Adrenal gland (tissue), 12 donors: ENCODE data around the gene ST6GALNAC4. TPM values are rescaled to one million over a fixed set of nuclear protein-coding genes. Genes with fewer than 3 reads are reported as not detected.

Experiments
- DNase-seq, 7 donors: peaks; one replicate each; pipeline ENCODE4 v3.0.0-alpha.2; 2019 to 2020
- H3K27ac ChIP-seq, 5 donors: fragments of 200-600 bp; sonication (generic) in 4 of 5; 1 replicate in 3 of 5; 2 replicates in 2 of 5; pipeline versions ENCODE4 v1.5.1 to v1.8.0; 2016 to 2020; ENCODE audit warnings: mild to moderate bottlenecking in 1 of 5
- H3K27me3 ChIP-seq: fragments of 200-600 bp; 2 replicates; pipeline ENCODE4 v1.8.0; 2021
- H3K36me3 ChIP-seq, 2 donors: fragments of 200-600 bp; replicated peaks in 1 of 2; 1 replicate in 1 of 2; 2 replicates in 1 of 2; pipeline versions ENCODE4 v1.5.1 to v1.8.0; 2018 to 2022
- H3K4me1 ChIP-seq, 2 donors: fragments of 200-600 bp; replicated peaks in 1 of 2; 1 replicate in 1 of 2; 2 replicates in 1 of 2; pipeline versions ENCODE4 v1.5.1 to v1.8.0; 2018 to 2021
- H3K4me3 ChIP-seq, 4 donors: fragments of 200-600 bp; sonication (generic) in 3 of 4; one replicate each; pipeline ENCODE4 v1.5.1; 2016 to 2018
- H3K9me3 ChIP-seq, 3 donors: fragments of 200-600 bp; sonication (generic) in 1 of 3; replicated peaks in 1 of 3; 1 replicate in 2 of 3; 2 replicates in 1 of 3; pipeline versions ENCODE4 v1.5.1 to v1.8.0; 2016 to 2021
- POLR2A ChIP-seq, 2 donors: fragments of 450-650 bp; IDR thresholded peaks; one replicate each; pipeline ENCODE4 v1.6.1; 2017; ENCODE audit warnings: antibody characterized with exemption in 2 of 2, mild to moderate bottlenecking in 2 of 2, moderate library complexity in 1 of 2
- WGBS, 4 donors: extraction: QIAGEN DNeasy Blood & Tissue Kit in 2 of 4; methylation state at CpG; one replicate each; pipeline versions ENCODE4 v1.1.5 to v1.1.7; 2013 to 2017; 5-methylcytosine and 5-hydroxymethylcytosine counted together
- intact Hi-C, 2 donors: fragments of 100-400 bp; cut with DNase I; formaldehyde crosslinking; loops; one replicate each; pipeline versions ENCODE4 v1.14.1 to v1.15.0; 2022 to 2023
- polyA plus RNA-seq, 3 donors: library from polyadenylated mRNA; stranded (reverse); fragments of 200-250 nt in 2 of 3; fragments of 350-450 nt in 1 of 3; fragmentation: Illumina TruSeq in 1 of 3; extraction: RNeasy Lipid Tissue Mini Kit (QIAGEN cat#74804) in 1 of 3; gene quantifications; one replicate each; pipeline ENCODE4 v1.2.3, GENCODE V29; 2013 to 2014
- total RNA-seq, 9 donors: library from RNA; depleted of rRNA in 4 of 9; stranded (reverse); fragments of >200 nt in 4 of 9; fragments of 120-200 nt in 1 of 9; fragmentation: NEBNext Ultra II Directional in 1 of 9; extraction: Animal tissue kit (Norgen Biotek cat#: 25700) in 1 of 9; gene quantifications; one replicate each; pipeline versions ENCODE4 v1.1.0 to v1.2.4, GENCODE V29; 2013 to 2023
- TF ChIP-seq, protein P1 (sequence below), 6 experiments: fragments of 450-650 bp in 4 of 6; fragments of 200-600 bp in 2 of 6; sonication (generic) in 1 of 6; IDR thresholded peaks; 1 replicate in 5 of 6; 2 replicates in 1 of 6; pipeline versions ENCODE4 v1.5.1 to v1.8.0; 2016 to 2021; ENCODE audit warnings: antibody characterized with exemption in 6 of 6, mild to moderate bottlenecking in 2 of 6, moderate library complexity in 1 of 6
- donor health status: healthy with polysubstance abuse.
- donor health status: Bipolar disorder and iron deficiency.
- donor health status: DM: yes; HTN: yes; CAD: no.
- donor health status: DM: no; HTN: no; CAD: no.
- donor health status: DM: no; HTN: no; CAD: no.
- donor health status: DM: yes; HTN: yes; CAD: no.

Gene ST6GALNAC4
- total and polyA plus RNA-seq, 12 donors: 5.3 to 65.7 (median 14.7) TPM

DNA sequence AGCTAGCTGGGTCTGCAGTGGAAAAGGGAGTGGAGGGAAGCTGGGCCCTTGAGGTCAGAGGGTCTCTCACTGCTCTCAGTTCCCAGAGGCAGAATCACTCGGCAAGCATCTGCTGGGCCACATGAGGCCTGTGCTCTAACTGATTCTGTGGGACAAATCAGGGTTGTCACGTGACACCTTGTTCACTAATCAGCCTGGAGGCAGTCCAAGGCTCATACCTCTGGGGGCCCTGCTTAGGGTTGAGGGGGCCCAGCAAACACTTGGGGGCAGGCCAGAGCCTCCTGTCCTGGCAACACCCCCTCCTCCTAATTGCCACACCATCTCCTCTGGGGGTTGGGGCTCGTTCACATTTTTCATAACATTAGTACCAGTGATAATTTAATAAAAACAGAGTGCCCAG lies 29.9 kb upstream of the ST6GALNAC4 start:
- no peak overlapping the region for H3K4me3 ChIP-seq
- TF ChIP-seq, protein P1, sequence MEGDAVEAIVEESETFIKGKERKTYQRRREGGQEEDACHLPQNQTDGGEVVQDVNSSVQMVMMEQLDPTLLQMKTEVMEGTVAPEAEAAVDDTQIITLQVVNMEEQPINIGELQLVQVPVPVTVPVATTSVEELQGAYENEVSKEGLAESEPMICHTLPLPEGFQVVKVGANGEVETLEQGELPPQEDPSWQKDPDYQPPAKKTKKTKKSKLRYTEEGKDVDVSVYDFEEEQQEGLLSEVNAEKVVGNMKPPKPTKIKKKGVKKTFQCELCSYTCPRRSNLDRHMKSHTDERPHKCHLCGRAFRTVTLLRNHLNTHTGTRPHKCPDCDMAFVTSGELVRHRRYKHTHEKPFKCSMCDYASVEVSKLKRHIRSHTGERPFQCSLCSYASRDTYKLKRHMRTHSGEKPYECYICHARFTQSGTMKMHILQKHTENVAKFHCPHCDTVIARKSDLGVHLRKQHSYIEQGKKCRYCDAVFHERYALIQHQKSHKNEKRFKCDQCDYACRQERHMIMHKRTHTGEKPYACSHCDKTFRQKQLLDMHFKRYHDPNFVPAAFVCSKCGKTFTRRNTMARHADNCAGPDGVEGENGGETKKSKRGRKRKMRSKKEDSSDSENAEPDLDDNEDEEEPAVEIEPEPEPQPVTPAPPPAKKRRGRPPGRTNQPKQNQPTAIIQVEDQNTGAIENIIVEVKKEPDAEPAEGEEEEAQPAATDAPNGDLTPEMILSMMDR (IDR thresholded peaks at IDR 0.05): no peak
- no peak for TF ChIP-seq POLR2A (IDR thresholded peaks at IDR 0.05)
- WGBS, 4 donors: 54 to 68% (median 62%) methylated on average over 3 of the region's 3 CpGs
- intact Hi-C loops: no loop called here
- H3K9me3 ChIP-seq: no peaks in the 10 kb centered on the region
- no peaks in the 10 kb centered on the region for H3K27me3 ChIP-seq
- no peak for DNase-seq
- H3K36me3 ChIP-seq: peaks cover 0 to 53% of the 10 kb centered on the region in 2 donors
- peaks cover 19 to 37% of the 10 kb centered on the region in 2 donors for H3K4me1 ChIP-seq
- peak overlapping the region in 2 of 5 donors; percentile 19 to 46 for H3K27ac ChIP-seq

DNA sequence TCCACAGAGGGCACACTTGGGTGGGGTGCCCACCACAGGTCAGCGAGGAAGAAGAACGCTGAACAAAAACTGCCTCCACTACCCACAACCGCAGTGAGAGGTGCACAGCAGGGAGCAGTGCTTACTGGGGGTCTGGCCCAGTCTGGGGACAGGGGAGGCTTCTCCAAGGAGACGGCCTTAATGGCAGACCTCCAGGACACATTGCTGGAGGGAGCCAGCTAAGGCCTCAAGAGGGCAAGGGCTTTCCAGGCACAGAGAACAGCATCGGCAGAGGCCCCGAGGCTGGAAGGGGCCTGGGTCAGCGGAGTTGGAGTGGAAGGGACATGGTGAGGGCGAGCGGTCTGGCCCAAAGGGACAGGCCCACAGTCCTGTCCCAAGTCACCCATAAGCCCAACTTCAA lies 29.1 kb upstream of the ST6GALNAC4 start:
- WGBS, 4 donors: 76 to 87% (median 79%) methylated on average over 7 to 9 of the region's 9 CpGs
- Histone ChIP-seq H3K27ac (peak overlapping the region in 3 of 5 donors; percentile 16 to 46 (median 19)), H3K4me1 (peaks cover 15 to 32% of the 10 kb centered on the region in 2 donors), H3K36me3 (peaks cover 0 to 54% of the 10 kb centered on the region in 2 donors), H3K4me3 (no peak overlapping the region), H3K27me3 (no peaks in the 10 kb centered on the region), H3K9me3 (no peaks in the 10 kb centered on the region)
- intact Hi-C loops: loop anchor here (2.0 kb wide), 2 partner anchors 89 to 171 kb away; no protein-coding TSS in a partner anchor
- TF ChIP-seq, protein P1 (IDR thresholded peaks at IDR 0.05): no peak
- no peak for TF ChIP-seq POLR2A (IDR thresholded peaks at IDR 0.05)
- no peak for DNase-seq

DNA sequence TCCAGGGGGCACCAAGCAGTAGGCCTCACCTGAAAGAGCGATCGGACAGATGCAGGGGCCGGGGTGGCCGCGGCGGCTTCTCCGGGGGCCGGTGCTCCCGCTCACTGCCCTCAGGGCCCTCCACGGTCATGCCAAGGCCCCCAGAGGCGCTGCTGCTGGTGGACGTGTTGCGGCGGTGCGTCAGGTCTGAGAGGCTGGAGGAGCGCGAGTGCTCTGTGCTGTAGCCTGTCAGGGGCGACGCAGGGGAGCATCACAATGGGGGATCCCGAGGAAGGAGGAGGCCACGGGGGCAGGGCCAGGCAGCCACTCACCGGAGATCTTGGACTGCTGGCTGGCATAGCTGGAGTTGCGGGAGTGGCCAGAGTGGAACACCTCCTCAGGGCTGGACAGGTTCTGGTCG lies 28.5 kb upstream of the ST6GALNAC4 start:
- DNase-seq: no peak
- Histone ChIP-seq H3K36me3 (peaks cover 0 to 54% of the 10 kb centered on the region in 2 donors), H3K27ac (no peak overlapping the region), H3K27me3 (no peaks in the 10 kb centered on the region), H3K4me1 (peaks cover 9 to 25% of the 10 kb centered on the region in 2 donors), H3K4me3 (no peak overlapping the region), H3K9me3 (no peaks in the 10 kb centered on the region)
- 89 to 97% (median 90%) methylated on average over 10 to 24 of the region's 24 CpGs for WGBS, 4 donors
- no peak for TF ChIP-seq POLR2A (IDR thresholded peaks at IDR 0.05)
- TF ChIP-seq, protein P1 (IDR thresholded peaks at IDR 0.05): no peak
- intact Hi-C loops: loop anchor here (2.0 kb wide), 2 partner anchors 89 to 171 kb away; no protein-coding TSS in a partner anchor

DNA sequence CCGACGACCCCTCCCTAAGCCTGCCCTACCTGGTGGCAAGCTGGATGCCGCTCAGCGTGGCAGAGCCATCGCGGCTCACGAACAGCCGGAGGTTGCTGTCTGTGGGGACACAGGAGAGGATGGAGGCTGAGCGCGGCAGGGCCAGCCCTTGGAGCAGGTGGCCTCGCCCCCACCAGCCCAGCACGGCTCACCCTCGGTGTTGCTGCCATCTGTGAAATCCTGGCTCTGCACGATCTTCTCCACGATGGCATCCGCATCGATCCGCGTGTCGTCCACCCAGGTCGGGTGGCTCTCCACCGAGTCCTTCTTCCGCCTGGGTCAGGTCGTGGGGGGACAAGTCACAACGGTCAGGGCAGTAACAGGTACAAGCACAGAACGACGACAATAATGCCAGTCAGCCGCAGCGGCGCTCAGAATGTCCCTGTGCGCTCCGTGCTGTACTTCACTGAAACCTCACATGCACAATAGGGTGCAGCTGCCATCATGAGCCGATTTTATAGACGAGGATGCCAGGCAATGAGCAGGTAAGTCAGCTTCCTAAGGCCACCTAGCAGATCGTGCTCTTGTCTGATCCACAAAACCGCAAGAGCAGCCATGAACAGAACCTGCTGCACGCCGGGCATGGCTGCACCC lies 27.9 kb upstream of the ST6GALNAC4 start:
- Histone ChIP-seq H3K27ac (no peak overlapping the region), H3K4me1 (peaks cover 2 to 19% of the 10 kb centered on the region in 2 donors), H3K9me3 (no peaks in the 10 kb centered on the region), H3K4me3 (no peak overlapping the region), H3K36me3 (peaks cover 0 to 54% of the 10 kb centered on the region in 2 donors), H3K27me3 (no peaks in the 10 kb centered on the region)
- 90 to 92% (median 90%) methylated on average over 24 to 38 of the region's 38 CpGs for WGBS, 4 donors
- DNase-seq: no peak
- TF ChIP-seq, protein P1 (IDR thresholded peaks at IDR 0.05): no peak
- TF ChIP-seq POLR2A (IDR thresholded peaks at IDR 0.05): no peak
- intact Hi-C loops: loop anchor here (2.0 to 5.0 kb wide), 4 partner anchors 33 to 178 kb away; no protein-coding TSS in a partner anchor
